HEK293 (cell line): ENCODE results near the gene BSCL2.
"Not testable (repeated sequence)": the region's sequence is repeated elsewhere in the genome, so short reads cannot be mapped to it uniquely, and the experiment has no call there.

Source experiments
- CTCF ChIA-PET: fragments of 350-600 bp; formaldehyde crosslinking; extraction: SDS; loops from one replicate; lab custom pipeline; 2021; ENCODE audit warnings: antibody characterized with exemption; lab: Yijun Ruan, JAX
- POLR2A ChIA-PET: fragments of 300-600 bp; formaldehyde crosslinking; extraction: SDS; loops from one replicate; lab custom pipeline; 2020; ENCODE audit warnings: antibody characterized with exemption, inconsistent platforms; lab: Yijun Ruan, JAX
- H3K27ac ChIP-seq: fragments of 200-500 bp; sonication (Bioruptor generic); 2 replicates; pipeline ENCODE4 v1.5.1; 2014; ENCODE audit warnings: low read depth, low read length, control low read depth, inconsistent platforms; ENCODE audit errors: extremely low read depth
- H3K36me3 ChIP-seq, 2 experiments: fragments of 200-500 bp in 1 of 2; sonication (Bioruptor generic) in 1 of 2; 1 replicate in 1 of 2; 2 replicates in 1 of 2; pipeline ENCODE4 v1.5.1; 2014 to 2017; ENCODE audit warnings: inconsistent platforms in 2 of 2, low read length in 2 of 2; ENCODE audit not compliant: control insufficient read depth in 2 of 2, insufficient read depth in 1 of 2
- H3K4me1 ChIP-seq: fragments of 200-500 bp; sonication (Bioruptor generic); 2 replicates; pipeline ENCODE4 v1.5.1; 2014; ENCODE audit warnings: mild to moderate bottlenecking, low read length, inconsistent platforms; ENCODE audit not compliant: control insufficient read depth, insufficient read depth
- H3K4me3 ChIP-seq: 2 replicates; pipeline ENCODE4 v1.5.1; 2011; ENCODE audit warnings: low read depth, mild to moderate bottlenecking, control low read depth, low read length, moderate library complexity
- H3K9me3 ChIP-seq: fragments of 200-500 bp; sonication (Bioruptor generic); 2 replicates; pipeline ENCODE4 v1.5.1; 2014; ENCODE audit warnings: low read depth, low read length, inconsistent platforms; ENCODE audit not compliant: control insufficient read depth, insufficient read depth
- BCL11A ChIP-seq: fragments of 450-650 bp; formaldehyde crosslinking; IDR thresholded peaks from 2 replicates; pipeline ENCODE4 v1.5.1; 2016; ENCODE audit warnings: low read depth, missing biosample characterization, missing genetic modification characterization
- GLIS1 ChIP-seq: fragments of 450-650 bp; formaldehyde crosslinking; IDR thresholded peaks from 2 replicates; pipeline ENCODE4 v1.5.1; 2016; ENCODE audit warnings: missing biosample characterization, missing genetic modification characterization
- KLF17 ChIP-seq: fragments of 450-650 bp; formaldehyde crosslinking; IDR thresholded peaks from 2 replicates; pipeline ENCODE4 v1.5.1; 2016; ENCODE audit warnings: missing biosample characterization, missing genetic modification characterization
- PATZ1 ChIP-seq: fragments of 450-650 bp; formaldehyde crosslinking; IDR thresholded peaks from 2 replicates; pipeline ENCODE4 v1.5.1; 2016; ENCODE audit warnings: missing biosample characterization, missing genetic modification characterization
- RBAK ChIP-seq: fragments of 450-650 bp; formaldehyde crosslinking; IDR thresholded peaks from 2 replicates; pipeline ENCODE4 v1.5.1; 2016; ENCODE audit warnings: missing biosample characterization, missing genetic modification characterization
- SALL2 ChIP-seq: fragments of 450-650 bp; formaldehyde crosslinking; IDR thresholded peaks from 2 replicates; pipeline ENCODE4 v1.5.0; 2017; ENCODE audit warnings: missing biosample characterization, mild to moderate bottlenecking, missing genetic modification characterization, borderline replicate concordance
- SP7 ChIP-seq: fragments of 450-650 bp; formaldehyde crosslinking; IDR thresholded peaks from 2 replicates; pipeline ENCODE4 v1.5.1; 2016; ENCODE audit warnings: missing biosample characterization, missing genetic modification characterization
- ZBTB17 ChIP-seq: fragments of 450-650 bp; formaldehyde crosslinking; IDR thresholded peaks from 2 replicates; pipeline ENCODE4 v1.5.1; 2016; ENCODE audit warnings: missing biosample characterization, missing genetic modification characterization
- ZBTB21 ChIP-seq: fragments of 450-650 bp; formaldehyde crosslinking; IDR thresholded peaks from 2 replicates; pipeline ENCODE4 v1.5.1; 2017; ENCODE audit warnings: missing biosample characterization, missing genetic modification characterization
- ZBTB6 ChIP-seq: fragments of 450-650 bp; formaldehyde crosslinking; IDR thresholded peaks from 2 replicates; pipeline ENCODE4 v1.5.1; 2017; ENCODE audit warnings: missing biosample characterization, missing genetic modification characterization
- ZEB2 ChIP-seq: fragments of 450-650 bp; formaldehyde crosslinking; IDR thresholded peaks from 2 replicates; pipeline ENCODE4 v1.5.1; 2016; ENCODE audit warnings: missing biosample characterization, missing genetic modification characterization
- ZFHX2 ChIP-seq: fragments of 450-650 bp; formaldehyde crosslinking; conservative IDR thresholded peaks from 2 replicates; pipeline ENCODE4 v1.5.1; 2016; ENCODE audit warnings: missing biosample characterization, missing genetic modification characterization
- ZFP69B ChIP-seq: fragments of 450-650 bp; formaldehyde crosslinking; IDR thresholded peaks from 2 replicates; pipeline ENCODE4 v1.5.1; 2016; ENCODE audit warnings: missing biosample characterization, missing genetic modification characterization
- ZNF18 ChIP-seq: fragments of 450-650 bp; formaldehyde crosslinking; IDR thresholded peaks from 2 replicates; pipeline ENCODE4 v1.5.1; 2016; ENCODE audit warnings: missing biosample characterization, missing genetic modification characterization
- ZNF223 ChIP-seq: fragments of 450-650 bp; formaldehyde crosslinking; IDR thresholded peaks from 2 replicates; pipeline ENCODE4 v1.5.1; 2016; ENCODE audit warnings: missing biosample characterization, missing genetic modification characterization
- ZNF23 ChIP-seq: fragments of 450-650 bp; formaldehyde crosslinking; IDR thresholded peaks from 2 replicates; pipeline ENCODE4 v1.5.1; 2016; ENCODE audit warnings: missing biosample characterization, missing genetic modification characterization, borderline replicate concordance
- ZNF26 ChIP-seq: fragments of 450-650 bp; formaldehyde crosslinking; IDR thresholded peaks from 2 replicates; pipeline ENCODE4 v1.5.1; 2016; ENCODE audit warnings: missing biosample characterization, missing genetic modification characterization
- ZNF324 ChIP-seq: fragments of 450-650 bp; formaldehyde crosslinking; IDR thresholded peaks from 2 replicates; pipeline ENCODE4 v1.5.1; 2016; ENCODE audit warnings: missing biosample characterization, missing genetic modification characterization
- ZNF433 ChIP-seq: fragments of 450-650 bp; formaldehyde crosslinking; IDR thresholded peaks from 2 replicates; pipeline ENCODE4 v1.5.1; 2016; ENCODE audit warnings: missing biosample characterization, missing genetic modification characterization, low read depth
- ZNF558 ChIP-seq: fragments of 450-650 bp; formaldehyde crosslinking; IDR thresholded peaks from 2 replicates; pipeline ENCODE4 v1.5.1; 2016; ENCODE audit warnings: missing biosample characterization, missing genetic modification characterization
- ZNF626 ChIP-seq: fragments of 450-650 bp; sonication (Bioruptor Pico); formaldehyde crosslinking; IDR thresholded peaks from 2 replicates; pipeline ENCODE4 v1.5.1; 2018; ENCODE audit warnings: missing biosample characterization, missing genetic modification characterization, inconsistent platforms
- ZNF837 ChIP-seq: fragments of 450-650 bp; formaldehyde crosslinking; IDR thresholded peaks from 2 replicates; pipeline ENCODE4 v1.5.1; 2016; ENCODE audit warnings: missing biosample characterization, missing genetic modification characterization
- ZXDB ChIP-seq: fragments of 450-650 bp; formaldehyde crosslinking; IDR thresholded peaks from 2 replicates; pipeline ENCODE4 v1.5.1; 2016; ENCODE audit warnings: missing biosample characterization, missing genetic modification characterization

The BSCL2 gene

GRCh38 chr11:62694455-62695167 is 12.6 kb downstream of the BSCL2 start (continued):
- TF ChIP-seq ZFP69B (tag by site-specific recombination) (no peak), RBAK (tag by site-specific recombination) (no peak), ZFHX2 (tag by site-specific recombination) (0 out of 2 replicates have a peak, but pooled peaks have one; percentile 10), ZBTB17 (tag by site-specific recombination) (no peak), ZNF18 (tag by site-specific recombination) (no peak), ZNF837 (no peak), ZNF23 (no peak)

- POLR2A ChIA-PET: interaction anchor here (0.7 to 2.0 kb wide), 6 partner anchors 22 to 102 kb away, joined by 3 to 12 read pairs (median 6); partner anchors contain the start of genes C11orf98, CSKMT, HNRNPUL2 and TUT1
- H3K36me3 ChIP-seq: peaks cover 16 to 67% of the 10 kb centered on the region in 2 experiments; a peak in 2 of 3 replicates
- H3K4me3 ChIP-seq, H3K9me3 ChIP-seq, H3K4me1 ChIP-seq, H3K27ac ChIP-seq: not testable (repeated sequence)
- CTCF ChIA-PET: interaction anchor here (0.7 to 6.8 kb wide), 10 partner anchors 10 to 300 kb away, joined by 3 to 46 read pairs (median 8); partner anchors contain the start of genes LBHD1, TUT1 and UQCC3
Measured at GRCh38 chr11:62693624-62694023, 13.6 kb downstream of the BSCL2 start.

- H3K4me3 ChIP-seq: no peak within 1 kb of the TSS
- H3K9me3 ChIP-seq: no peaks in the 10 kb centered on the region
- ChIA-PET POLR2A (interaction anchor here (0.5 to 2.3 kb wide), 13 partner anchors 8 to 174 kb away, joined by 3 to 15 read pairs (median 4); partner anchors contain the start of genes B3GAT3, BSCL2, C11orf98 and CSKMT), CTCF (interaction anchor here (0.5 to 2.3 kb wide), 7 partner anchors 9 to 294 kb away, joined by 3 to 9 read pairs (median 4); no protein-coding TSS in a partner anchor)
- H3K36me3 ChIP-seq: peaks cover 11 to 48% of the 10 kb centered on the region in 2 experiments; a peak in 2 of 3 replicates
- H3K4me1 ChIP-seq: no peaks in the 10 kb centered on the region
- H3K27ac ChIP-seq: no peak within 1 kb of the TSS
- no peak for TF ChIP-seq ZBTB6 (tag by site-specific recombination)
- no peak for TF ChIP-seq BCL11A (tag by site-specific recombination)
- TF ChIP-seq GLIS1 (tag by site-specific recombination): peak; percentile 28; the same call in 1 of the 2 replicates
- TF ChIP-seq ZNF626 (tag by site-specific recombination): no peak
- TF ChIP-seq ZNF433 (tag by site-specific recombination): no peak
- TF ChIP-seq ZEB2 (tag by site-specific recombination): 0 out of 2 replicates have a peak, but pooled peaks have one; percentile 44
- TF ChIP-seq SP7 (tag by site-specific recombination): peak; percentile 36; the same call in 1 of the 2 replicates
- no peak for TF ChIP-seq KLF17 (tag by site-specific recombination)
- no peak for TF ChIP-seq ZNF223 (tag by site-specific recombination)
- TF ChIP-seq PATZ1 (tag by site-specific recombination): no peak
- TF ChIP-seq SALL2 (tag by site-specific recombination): no peak
- no peak for TF ChIP-seq ZNF26 (tag by site-specific recombination)
- TF ChIP-seq ZBTB21 (tag by site-specific recombination): peak; percentile 44; the same call in 1 of the 2 replicates
- TF ChIP-seq ZNF558 (tag by site-specific recombination): no peak
- no peak for TF ChIP-seq ZXDB
- no peak for TF ChIP-seq ZNF324
Measured at GRCh38 chr11:62689421-62690183, 17.6 kb downstream of the BSCL2 start, which contains the start of gene LRRN4CL. Gene LRRN4CL (minus strand): TSS chr11:62689530. CDS start chr11:62688508, 1,022 bp downstream.
